Astrocyte (in vitro differentiated cells and primary cell): ENCODE data around the gene GALNT7. TPM values are rescaled to one million over a fixed set of nuclear protein-coding genes. Genes with fewer than 3 reads are reported as not detected.

Experiments used
- DNase-seq: peaks from one replicate; pipeline ENCODE4 v3.0.0-alpha.2; 2010; ENCODE audit warnings: low read depth
- FAIRE-seq: peaks from 2 replicates; lab custom pipeline; 2011; peaks lifted over from hg19 to GRCh38; lab: Jason Lieb, UNC
- H2AFZ ChIP-seq: 2 replicates; pipeline ENCODE4 v1.6.0; 2012; ENCODE audit warnings: low read depth, low read length, inconsistent platforms
- H3K27ac ChIP-seq: 2 replicates; pipeline ENCODE4 v1.5.1; 2011; ENCODE audit warnings: low read depth, low read length, inconsistent platforms
- H3K27me3 ChIP-seq: 2 replicates; pipeline ENCODE4 v1.6.0; 2011; ENCODE audit warnings: low read length, inconsistent platforms; ENCODE audit not compliant: insufficient read depth
- H3K36me3 ChIP-seq: 2 replicates; pipeline ENCODE4 v1.5.1; 2011; ENCODE audit warnings: low read length, inconsistent platforms; ENCODE audit not compliant: insufficient read depth
- H3K4me1 ChIP-seq: 2 replicates; pipeline ENCODE4 v1.5.1; 2011; ENCODE audit warnings: low read length, inconsistent platforms; ENCODE audit not compliant: insufficient read depth
- H3K4me2 ChIP-seq: 2 replicates; pipeline ENCODE4 v1.6.0; 2012; ENCODE audit warnings: low read length, inconsistent platforms
- H3K4me3 ChIP-seq: 2 replicates; pipeline ENCODE4 v1.5.1; 2011; ENCODE audit warnings: low read depth, mild to moderate bottlenecking, low read length, inconsistent platforms; ENCODE audit not compliant: insufficient read depth
- H3K79me2 ChIP-seq: 2 replicates; pipeline ENCODE4 v1.6.0; 2012; ENCODE audit warnings: mild to moderate bottlenecking, low read length, inconsistent platforms; ENCODE audit not compliant: insufficient read depth
- H3K9ac ChIP-seq: 2 replicates; pipeline ENCODE4 v1.6.0; 2012; ENCODE audit warnings: mild to moderate bottlenecking, low read length, inconsistent platforms
- H3K9me3 ChIP-seq: 2 replicates; pipeline ENCODE4 v1.5.1; 2012; ENCODE audit warnings: low read depth, mild to moderate bottlenecking, low read length, inconsistent platforms; ENCODE audit not compliant: insufficient read depth
- H4K20me1 ChIP-seq: 2 replicates; pipeline ENCODE4 v1.6.0; 2012; ENCODE audit warnings: low read length, inconsistent platforms; ENCODE audit not compliant: insufficient read depth
- H3K27ac Mint-ChIP-seq: one replicate; pipeline ENCODE4 v1.8.0; 2021; ENCODE audit warnings: mild to moderate bottlenecking, mixed read lengths; ENCODE audit not compliant: unreplicated experiment
- H3K27me3 Mint-ChIP-seq: one replicate; pipeline ENCODE4 v1.8.0; 2021; ENCODE audit warnings: low read depth, mixed read lengths; ENCODE audit not compliant: unreplicated experiment
- H3K36me3 Mint-ChIP-seq: one replicate; pipeline ENCODE4 v1.8.0; 2021; ENCODE audit warnings: low read depth, mixed read lengths; ENCODE audit not compliant: unreplicated experiment
- H3K4me1 Mint-ChIP-seq: one replicate; pipeline ENCODE4 v1.8.0; 2021; ENCODE audit warnings: low read depth, mixed read lengths; ENCODE audit not compliant: unreplicated experiment
- H3K4me3 Mint-ChIP-seq: one replicate; pipeline ENCODE4 v1.8.0; 2021; ENCODE audit warnings: mild to moderate bottlenecking, moderate library complexity, mixed read lengths; ENCODE audit not compliant: unreplicated experiment
- H3K9me3 Mint-ChIP-seq: one replicate; pipeline ENCODE4 v1.8.0; 2021; ENCODE audit warnings: mild to moderate bottlenecking, mixed read lengths; ENCODE audit not compliant: unreplicated experiment
- EZH2 ChIP-seq: IDR thresholded peaks from 2 replicates; pipeline ENCODE4 v1.6.1; 2012; ENCODE audit warnings: mild to moderate bottlenecking, low read length, inconsistent platforms; ENCODE audit not compliant: insufficient read depth
- total RNA-seq: library from RNA; stranded (reverse); gene quantifications from 2 replicates; pipeline ENCODE4 v1.2.1, GENCODE V29; 2021
- TF ChIP-seq, protein P1 (sequence below): IDR thresholded peaks from 2 replicates; pipeline ENCODE4 v1.5.1; 2011; ENCODE audit warnings: low read depth, mild to moderate bottlenecking, inconsistent platforms, low read length, moderate library complexity; ENCODE audit not compliant: insufficient read depth

The GALNT7 gene
- total RNA-seq, 1 donor from 2014 or later = 97.6 TPM

DNA sequence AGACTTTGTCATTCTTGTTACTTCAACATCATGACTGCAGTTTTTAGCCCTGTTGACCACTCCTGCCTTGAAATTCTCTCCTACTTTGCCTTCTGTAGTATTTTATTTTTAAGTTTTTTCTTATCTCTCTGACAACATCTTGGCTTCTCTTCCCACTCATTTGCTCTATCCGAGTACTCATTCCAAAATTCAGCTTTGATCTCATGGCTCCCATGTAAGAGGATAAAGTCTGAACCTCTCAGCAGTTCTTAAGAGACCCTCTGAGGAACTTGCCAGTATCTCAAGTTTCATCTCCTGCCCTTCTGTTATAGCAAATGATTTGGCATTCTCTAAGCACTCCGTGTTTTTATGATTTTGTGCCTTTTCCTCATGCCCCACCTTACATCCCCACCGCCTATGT lies 67.7 kb downstream of the GALNT7 start:
- no peak overlapping the region for H3K9ac ChIP-seq
- TF ChIP-seq, protein P1, sequence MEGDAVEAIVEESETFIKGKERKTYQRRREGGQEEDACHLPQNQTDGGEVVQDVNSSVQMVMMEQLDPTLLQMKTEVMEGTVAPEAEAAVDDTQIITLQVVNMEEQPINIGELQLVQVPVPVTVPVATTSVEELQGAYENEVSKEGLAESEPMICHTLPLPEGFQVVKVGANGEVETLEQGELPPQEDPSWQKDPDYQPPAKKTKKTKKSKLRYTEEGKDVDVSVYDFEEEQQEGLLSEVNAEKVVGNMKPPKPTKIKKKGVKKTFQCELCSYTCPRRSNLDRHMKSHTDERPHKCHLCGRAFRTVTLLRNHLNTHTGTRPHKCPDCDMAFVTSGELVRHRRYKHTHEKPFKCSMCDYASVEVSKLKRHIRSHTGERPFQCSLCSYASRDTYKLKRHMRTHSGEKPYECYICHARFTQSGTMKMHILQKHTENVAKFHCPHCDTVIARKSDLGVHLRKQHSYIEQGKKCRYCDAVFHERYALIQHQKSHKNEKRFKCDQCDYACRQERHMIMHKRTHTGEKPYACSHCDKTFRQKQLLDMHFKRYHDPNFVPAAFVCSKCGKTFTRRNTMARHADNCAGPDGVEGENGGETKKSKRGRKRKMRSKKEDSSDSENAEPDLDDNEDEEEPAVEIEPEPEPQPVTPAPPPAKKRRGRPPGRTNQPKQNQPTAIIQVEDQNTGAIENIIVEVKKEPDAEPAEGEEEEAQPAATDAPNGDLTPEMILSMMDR = no peak
- no peak for TF ChIP-seq EZH2
- H4K20me1 ChIP-seq = peaks cover 11% of the 10 kb centered on the region
- no peaks in the 10 kb centered on the region for H3K27me3 Mint-ChIP-seq
- no peaks in the 10 kb centered on the region for H3K9me3 ChIP-seq
- no peak overlapping the region for H3K4me3 ChIP-seq
- H3K27ac Mint-ChIP-seq = no peak overlapping the region
- peaks cover 21% of the 10 kb centered on the region for H3K4me1 Mint-ChIP-seq
- no peak overlapping the region for H3K4me2 ChIP-seq
- no peaks in the 10 kb centered on the region for H3K9me3 Mint-ChIP-seq
- no peaks in the 10 kb centered on the region for H3K27me3 ChIP-seq
- H3K4me3 Mint-ChIP-seq = no peak overlapping the region
- H2AFZ ChIP-seq = no peak overlapping the region
- no peak for DNase-seq
- no peak overlapping the region for H3K27ac ChIP-seq
- FAIRE-seq = no peak
- no peaks in the 10 kb centered on the region for H3K4me1 ChIP-seq
- no peaks in the 10 kb centered on the region for H3K36me3 ChIP-seq
- H3K79me2 ChIP-seq = peaks cover 9% of the 10 kb centered on the region
- H3K36me3 Mint-ChIP-seq = peaks cover 4% of the 10 kb centered on the region

DNA sequence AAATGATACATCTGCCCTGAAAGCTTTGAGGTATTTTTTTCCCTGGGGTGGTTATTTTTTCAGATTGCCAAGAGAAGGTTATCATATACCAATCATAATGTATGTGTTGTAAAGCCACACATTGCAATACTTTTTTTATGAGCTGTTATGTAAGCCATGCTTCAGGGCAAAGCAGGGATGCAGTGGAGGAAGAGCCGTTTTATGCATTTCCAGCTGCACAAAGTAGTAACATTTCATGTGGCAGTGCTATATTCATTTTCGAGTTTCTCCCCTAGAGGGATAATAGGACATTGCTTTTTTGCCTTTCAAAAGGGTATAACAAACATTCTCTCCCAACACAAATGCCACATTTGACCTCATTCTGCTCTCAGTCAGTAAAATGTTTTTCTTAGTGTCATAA lies 68.5 kb downstream of the GALNT7 start:
- no peaks in the 10 kb centered on the region for H3K4me1 ChIP-seq
- no peak overlapping the region for H3K4me2 ChIP-seq
- no peaks in the 10 kb centered on the region for H3K27me3 Mint-ChIP-seq
- peaks cover 19% of the 10 kb centered on the region for H3K4me1 Mint-ChIP-seq
- H3K4me3 Mint-ChIP-seq = no peak overlapping the region
- no peaks in the 10 kb centered on the region for H3K36me3 ChIP-seq
- no peaks in the 10 kb centered on the region for H3K27me3 ChIP-seq
- no peak for TF ChIP-seq EZH2
- TF ChIP-seq, protein P1 = no peak
- H3K9me3 Mint-ChIP-seq = no peaks in the 10 kb centered on the region
- peaks cover 4% of the 10 kb centered on the region for H3K36me3 Mint-ChIP-seq
- H3K79me2 ChIP-seq = peaks cover 9% of the 10 kb centered on the region
- H3K27ac ChIP-seq = no peak overlapping the region
- no peak overlapping the region for H3K9ac ChIP-seq
- FAIRE-seq (no peak), DNase-seq (no peak)
- H3K4me3 ChIP-seq = no peak overlapping the region
- H2AFZ ChIP-seq = no peak overlapping the region
- H3K9me3 ChIP-seq = no peaks in the 10 kb centered on the region
- no peak overlapping the region for H3K27ac Mint-ChIP-seq
- H4K20me1 ChIP-seq = peaks cover 11% of the 10 kb centered on the region

DNA sequence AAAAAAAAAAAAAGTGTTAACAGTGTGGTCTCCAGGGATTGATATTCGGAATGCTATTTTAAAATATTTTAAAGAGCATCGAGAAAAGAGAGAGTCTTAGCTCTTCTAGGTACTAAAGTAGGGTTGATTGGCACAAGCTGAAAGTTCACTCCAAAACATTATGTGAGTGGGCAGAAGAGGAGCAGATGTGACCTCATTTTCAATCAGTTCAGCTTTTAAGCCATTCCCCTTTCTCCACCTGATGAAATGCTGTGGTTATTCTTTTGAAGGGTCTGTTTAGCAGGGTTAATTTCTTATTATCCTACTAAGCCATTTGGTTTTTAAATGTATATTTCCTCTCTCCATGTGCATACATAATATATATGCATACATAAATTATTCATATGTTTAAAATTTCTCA lies 69.2 kb downstream of the GALNT7 start:
- Mint-ChIP-seq H3K27ac (no peak overlapping the region), H3K36me3 (peaks cover 4% of the 10 kb centered on the region), H3K27me3 (no peaks in the 10 kb centered on the region), H3K9me3 (no peaks in the 10 kb centered on the region), H3K4me3 (no peak overlapping the region), H3K4me1 (peaks cover 23% of the 10 kb centered on the region)
- DNase-seq = no peak
- no peaks in the 10 kb centered on the region for H3K36me3 ChIP-seq
- H3K9ac ChIP-seq = no peak overlapping the region
- H4K20me1 ChIP-seq = peaks cover 9% of the 10 kb centered on the region
- peaks cover 9% of the 10 kb centered on the region for H3K79me2 ChIP-seq
- TF ChIP-seq, protein P1 = no peak
- no peak for TF ChIP-seq EZH2
- FAIRE-seq = no peak
- no peak overlapping the region for H3K4me2 ChIP-seq
- H3K27me3 ChIP-seq = no peaks in the 10 kb centered on the region
- no peaks in the 10 kb centered on the region for H3K9me3 ChIP-seq
- H3K4me1 ChIP-seq = peaks cover 4% of the 10 kb centered on the region
- no peak overlapping the region for H3K4me3 ChIP-seq
- no peak overlapping the region for H2AFZ ChIP-seq
- H3K27ac ChIP-seq = no peak overlapping the region
